ENCODE data around the gene LYZL2.

The LYZL2 gene

GRCh38 chr10:30576641-30577040, 52.9 kb downstream of the LYZL2 start:
- H3K27ac ChIP-seq (ENCODE audit: low read depth, low read length) = no peak overlapping the region
- no peaks in the 10 kb centered on the region for H3K36me3 ChIP-seq (ENCODE audit: insufficient read depth, low read length)
- H2AFZ ChIP-seq (ENCODE audit: low read length, unreplicated experiment) = no peak overlapping the region
- H3K79me2 ChIP-seq (ENCODE audit: control insufficient read depth, insufficient read depth, low read length, unreplicated experiment) = no peaks in the 10 kb centered on the region
- peaks cover 14% of the 10 kb centered on the region for H3K27me3 ChIP-seq (ENCODE audit: insufficient read depth, low read length)
- no peaks in the 10 kb centered on the region for H3K4me1 ChIP-seq (ENCODE audit: control insufficient read depth, insufficient read depth, low read length, unreplicated experiment)
- no peak overlapping the region for H3K4me3 ChIP-seq (ENCODE audit: low read depth, low read length)

GRCh38 chr10:30574432-30574796, 55.1 kb downstream of the LYZL2 start:
- no peak overlapping the region for H2AFZ ChIP-seq (ENCODE audit: low read length, unreplicated experiment)
- H3K36me3 ChIP-seq (ENCODE audit: insufficient read depth, low read length) = no peaks in the 10 kb centered on the region
- no peak overlapping the region for H3K27ac ChIP-seq (ENCODE audit: low read depth, low read length)
- peaks cover 18% of the 10 kb centered on the region for H3K27me3 ChIP-seq (ENCODE audit: insufficient read depth, low read length)
- H3K79me2 ChIP-seq (ENCODE audit: control insufficient read depth, insufficient read depth, low read length, unreplicated experiment) = no peaks in the 10 kb centered on the region
- no peaks in the 10 kb centered on the region for H3K4me1 ChIP-seq (ENCODE audit: control insufficient read depth, insufficient read depth, low read length, unreplicated experiment)
- H3K4me3 ChIP-seq (ENCODE audit: low read depth, low read length) = no peak overlapping the region

- Histone ChIP-seq H3K79me2 (ENCODE audit: control insufficient read depth, insufficient read depth, low read length, unreplicated experiment) (no peaks in the 10 kb centered on the region), H3K4me1 (ENCODE audit: control insufficient read depth, insufficient read depth, low read length, unreplicated experiment) (no peaks in the 10 kb centered on the region), H2AFZ (ENCODE audit: low read length, unreplicated experiment) (no peak overlapping the region), H3K36me3 (ENCODE audit: insufficient read depth, low read length) (no peaks in the 10 kb centered on the region), H3K27me3 (ENCODE audit: insufficient read depth, low read length) (peaks cover 18% of the 10 kb centered on the region), H3K4me3 (ENCODE audit: low read depth, low read length) (no peak overlapping the region), H3K27ac (ENCODE audit: low read depth, low read length) (no peak overlapping the region)
These were observed 55.7 kb downstream of the LYZL2 start for GRCh38 chr10:30573721-30574431.

GRCh38 chr10:30565449-30565848, 64.1 kb downstream of the LYZL2 start:
- no peaks in the 10 kb centered on the region for H3K36me3 ChIP-seq (ENCODE audit: insufficient read depth, low read length)
- H2AFZ ChIP-seq (ENCODE audit: low read length, unreplicated experiment) = no peak overlapping the region
- no peak overlapping the region for H3K27ac ChIP-seq (ENCODE audit: low read depth, low read length)
- H3K27me3 ChIP-seq (ENCODE audit: insufficient read depth, low read length) = no peaks in the 10 kb centered on the region; the same call in 1 of the 2 replicates
- no peaks in the 10 kb centered on the region for H3K4me1 ChIP-seq (ENCODE audit: control insufficient read depth, insufficient read depth, low read length, unreplicated experiment)
- no peak overlapping the region for H3K4me3 ChIP-seq (ENCODE audit: low read depth, low read length)
- H3K79me2 ChIP-seq (ENCODE audit: control insufficient read depth, insufficient read depth, low read length, unreplicated experiment) = no peaks in the 10 kb centered on the region

- Histone ChIP-seq H3K79me2 (ENCODE audit: control insufficient read depth, insufficient read depth, low read length, unreplicated experiment) (no peaks in the 10 kb centered on the region), H2AFZ (ENCODE audit: low read length, unreplicated experiment) (no peak overlapping the region), H3K4me1 (ENCODE audit: control insufficient read depth, insufficient read depth, low read length, unreplicated experiment) (peaks cover 6% of the 10 kb centered on the region), H3K27me3 (ENCODE audit: insufficient read depth, low read length) (no peaks in the 10 kb centered on the region; the same call in 1 of the 2 replicates), H3K36me3 (ENCODE audit: insufficient read depth, low read length) (no peaks in the 10 kb centered on the region), H3K27ac (ENCODE audit: low read depth, low read length) (no peak overlapping the region), H3K4me3 (ENCODE audit: low read depth, low read length) (no peak overlapping the region)
These were observed 66.8 kb downstream of the LYZL2 start for GRCh38 chr10:30562787-30563186.
